Lung (tissue), 12 donors: ENCODE data around the gene DHX8. TPM values are rescaled to one million over a fixed set of nuclear protein-coding genes. Genes with fewer than 3 reads are reported as not detected.

Source experiments
- ATAC-seq: fragments of 200-7000 bp; cut with Tn5 transposase; one replicate; pipeline ENCODE4 v1.9.1; 2020; ENCODE audit warnings: moderate number of reproducible peaks; ENCODE audit not compliant: insufficient read depth, low FRiP score
- DNase-seq, 3 donors: peaks; one replicate each; pipeline ENCODE4 v3.0.0-alpha.2; 2013 to 2017
- H3K27ac ChIP-seq, 2 donors: one replicate each; pipeline ENCODE4 v1.5.1; 2013; ENCODE audit warnings: mild to moderate bottlenecking in 2 of 2, moderate library complexity in 2 of 2, control low read depth in 1 of 2, inconsistent platforms in 1 of 2, low read depth in 1 of 2, low read length in 1 of 2
- H3K27me3 ChIP-seq, 3 donors: one replicate each; pipeline ENCODE4 v1.5.1; 2013; ENCODE audit warnings: low read length in 2 of 3; ENCODE audit not compliant: control insufficient read depth in 3 of 3, insufficient read depth in 3 of 3
- H3K36me3 ChIP-seq, 4 donors: one replicate each; pipeline ENCODE4 v1.5.1; 2013; ENCODE audit warnings: low read length in 4 of 4, mild to moderate bottlenecking in 1 of 4, moderate library complexity in 1 of 4; ENCODE audit not compliant: control insufficient read depth in 4 of 4, insufficient read depth in 4 of 4
- H3K4me1 ChIP-seq, 5 donors: one replicate each; pipeline ENCODE4 v1.5.1; 2013; ENCODE audit warnings: low read length in 5 of 5, mild to moderate bottlenecking in 2 of 5, moderate library complexity in 1 of 5; ENCODE audit not compliant: control insufficient read depth in 5 of 5, insufficient read depth in 5 of 5
- H3K4me3 ChIP-seq: one replicate; pipeline ENCODE4 v1.5.1; 2013; ENCODE audit warnings: mild to moderate bottlenecking, control low read depth, moderate library complexity
- H3K9ac ChIP-seq, 2 donors: one replicate each; pipeline ENCODE4 v1.5.1; 2013; ENCODE audit warnings: low read length in 2 of 2, control low read depth in 1 of 2; ENCODE audit not compliant: insufficient read depth in 1 of 2
- H3K9me3 ChIP-seq, 4 donors: one replicate each; pipeline ENCODE4 v1.5.1; 2013; ENCODE audit warnings: low read length in 3 of 4, mild to moderate bottlenecking in 1 of 4, moderate library complexity in 1 of 4; ENCODE audit not compliant: control insufficient read depth in 4 of 4, insufficient read depth in 3 of 4
- CTCF ChIP-seq: IDR thresholded peaks from 2 replicates; pipeline ENCODE4 v1.5.1; 2012; ENCODE audit warnings: mild to moderate bottlenecking; ENCODE audit errors: control extremely low read depth, extremely low read depth
- WGBS, 2 donors: extraction: QIAGEN DNeasy Blood & Tissue Kit; methylation state at CpG; one replicate each; pipeline ENCODE4 v1.1.7; 2013; 5-methylcytosine and 5-hydroxymethylcytosine counted together
- polyA plus RNA-seq, 2 donors: library from polyadenylated mRNA; stranded (reverse); fragments of 200-250 nt; gene quantifications; one replicate each; pipeline ENCODE4 v1.2.1, GENCODE V29; 2013
- total RNA-seq, 2 donors: library from RNA; depleted of rRNA in 1 of 2; stranded (reverse); fragments of >200 nt in 1 of 2; gene quantifications; one replicate each; pipeline ENCODE4 v1.2.1, GENCODE V29; 2014 to 2021
- donor health status: control.
- donor health status: control.
- donor health status: Bipolar disorder and iron deficiency.
- donor health status: healthy.
- donor health status: DM: yes; HTN: yes; CAD: no.

Gene DHX8
- total and polyA plus RNA-seq, 4 donors = 24.7 to 45.1 (median 38.2) TPM

DNA sequence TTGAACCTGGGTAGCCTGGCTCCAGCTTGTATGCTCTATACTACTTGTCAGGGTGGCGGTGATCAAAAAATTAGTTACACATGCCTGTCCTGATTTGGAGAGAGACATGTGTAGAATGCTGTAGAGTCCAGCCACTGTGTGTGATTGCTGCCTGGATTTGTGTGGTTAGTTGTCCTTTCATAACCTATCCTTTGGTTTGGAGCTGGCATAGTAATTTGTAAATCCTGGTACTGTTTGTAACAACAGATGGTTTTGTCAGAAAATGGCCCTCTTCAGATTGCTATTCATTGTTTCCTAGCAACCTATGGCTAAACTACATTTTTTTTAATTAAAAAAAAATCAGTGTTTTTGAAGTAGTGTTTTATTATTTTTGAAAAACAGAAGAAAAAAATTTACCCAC is 31.9 kb downstream of the DHX8 start:
- Histone ChIP-seq H3K4me3 (no peak overlapping the region), H3K9ac (no peak overlapping the region), H3K4me1 (peaks cover 0 to 6% (median 0%) of the 10 kb centered on the region in 5 donors), H3K27ac (no peak overlapping the region), H3K9me3 (peaks cover 0 to 2% (median 0%) of the 10 kb centered on the region in 4 donors), H3K27me3 (no peaks in the 10 kb centered on the region), H3K36me3 (peaks cover 32 to 49% (median 39%) of the 10 kb centered on the region in 4 donors)
- DNase-seq (no peak), ATAC-seq (no peak)
- 97 to 100% methylated on average over 1 of the region's 1 CpG for WGBS, 2 donors
- no peak for TF ChIP-seq CTCF

GRCh38 chr17:43517161-43517560 is 33.4 kb downstream of the DHX8 start:
- Histone ChIP-seq H3K9ac (no peak overlapping the region), H3K9me3 (peaks cover 0 to 2% (median 0%) of the 10 kb centered on the region in 4 donors), H3K4me1 (peaks cover 0 to 6% (median 0%) of the 10 kb centered on the region in 5 donors), H3K27ac (no peak overlapping the region), H3K4me3 (no peak overlapping the region), H3K27me3 (no peaks in the 10 kb centered on the region), H3K36me3 (peaks cover 43 to 59% (median 46%) of the 10 kb centered on the region in 4 donors)
- ATAC-seq = no peak
- no peak for DNase-seq
- 79 to 83% methylated on average over 6 of the region's 6 CpGs for WGBS, 2 donors
- TF ChIP-seq CTCF = no peak

DNA sequence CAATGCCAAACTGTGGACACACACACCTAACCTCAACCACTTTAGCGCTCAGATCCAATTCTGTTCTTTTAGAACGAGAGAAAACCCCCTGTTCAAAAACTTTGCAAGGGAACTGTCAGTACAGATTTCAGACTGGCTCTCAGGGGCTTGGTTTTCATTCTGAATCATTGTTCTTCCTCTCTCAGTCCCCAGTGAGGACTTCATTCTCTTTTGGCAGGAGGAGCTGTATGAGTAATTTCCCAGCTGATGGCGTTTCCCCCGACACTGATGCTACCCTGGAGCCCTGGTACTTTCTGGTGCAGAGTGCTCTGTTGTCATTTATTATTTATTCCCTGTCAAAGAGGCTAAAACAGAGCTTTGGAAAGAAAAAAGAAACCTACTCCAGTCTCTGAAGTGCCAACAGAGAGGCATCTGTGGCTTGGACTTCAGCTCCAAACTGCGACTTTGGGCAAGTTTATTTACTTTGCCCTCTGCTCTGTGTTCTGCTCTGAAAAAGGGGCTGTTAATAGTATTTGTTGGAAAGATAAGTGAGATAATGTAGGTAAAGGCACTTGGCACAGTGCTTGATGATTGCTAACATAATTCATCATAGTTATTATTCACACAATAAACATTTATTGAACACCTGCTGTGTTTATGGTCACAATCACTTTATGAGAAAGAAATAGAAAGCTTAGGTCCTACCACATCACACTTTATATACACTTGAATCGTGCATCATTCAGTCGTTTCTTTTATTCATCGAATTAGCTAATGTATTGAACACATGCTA is 34.0 kb downstream of the DHX8 start:
- no peak for DNase-seq
- peaks cover 0 to 2% (median 0%) of the 10 kb centered on the region in 4 donors for H3K9me3 ChIP-seq
- WGBS, 2 donors = 83 to 92% methylated on average over 8 of the region's 8 CpGs
- no peak overlapping the region for H3K4me3 ChIP-seq
- no peak overlapping the region for H3K27ac ChIP-seq
- no peak for TF ChIP-seq CTCF
- no peak for ATAC-seq
- H3K9ac ChIP-seq = no peak overlapping the region
- peaks cover 38 to 57% (median 42%) of the 10 kb centered on the region in 4 donors for H3K36me3 ChIP-seq
- peaks cover 0 to 6% (median 0%) of the 10 kb centered on the region in 5 donors for H3K4me1 ChIP-seq
- H3K27me3 ChIP-seq = no peaks in the 10 kb centered on the region
